Activated CD4-positive, CD25-positive, alpha-beta regulatory T cell treated with anti-CD3 and anti-CD28 coated beads, Interleukin-2, amount 50 U/mL, for 16 hours (primary cell): ENCODE measurements around the gene FOXL1.

Experiments used
- DNase-seq: peaks from one replicate; pipeline ENCODE4 v3.0.0-alpha.2; 2020; ENCODE audit warnings: low read depth, low spot score

The FOXL1 gene

DNA sequence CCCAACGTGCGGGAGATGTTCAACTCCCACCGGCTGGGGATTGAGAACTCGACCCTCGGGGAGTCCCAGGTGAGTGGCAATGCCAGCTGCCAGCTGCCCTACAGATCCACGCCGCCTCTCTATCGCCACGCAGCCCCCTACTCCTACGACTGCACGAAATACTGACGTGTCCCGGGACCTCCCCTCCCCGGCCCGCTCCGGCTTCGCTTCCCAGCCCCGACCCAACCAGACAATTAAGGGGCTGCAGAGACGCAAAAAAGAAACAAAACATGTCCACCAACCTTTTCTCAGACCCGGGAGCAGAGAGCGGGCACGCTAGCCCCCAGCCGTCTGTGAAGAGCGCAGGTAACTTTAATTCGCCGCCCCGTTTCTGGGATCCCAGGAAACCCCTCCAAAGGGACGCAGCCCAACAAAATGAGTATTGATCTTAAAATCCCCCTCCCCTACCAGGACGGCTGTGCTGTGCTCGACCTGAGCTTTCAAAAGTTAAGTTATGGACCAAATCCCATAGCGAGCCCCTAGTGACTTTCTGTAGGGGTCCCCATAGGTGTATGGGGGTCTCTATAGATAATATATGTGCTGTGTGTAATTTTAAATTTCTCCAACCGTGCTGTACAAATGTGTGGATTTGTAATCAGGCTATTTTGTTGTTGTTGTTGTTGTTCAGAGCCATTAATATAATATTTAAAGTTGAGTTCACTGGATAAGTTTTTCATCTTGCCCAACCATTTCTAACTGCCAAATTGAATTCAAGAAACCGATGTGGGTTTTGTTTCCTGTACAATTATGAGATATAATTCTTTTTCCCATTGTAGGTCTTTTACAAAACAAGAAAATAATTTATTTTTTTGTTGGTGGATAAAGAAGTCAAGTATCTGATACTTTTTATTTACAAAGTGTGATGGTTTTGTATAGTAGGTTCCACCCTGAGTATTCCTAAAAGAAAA is 9.4 kb upstream of the FOXL1 start:
- no peak for DNase-seq

DNA sequence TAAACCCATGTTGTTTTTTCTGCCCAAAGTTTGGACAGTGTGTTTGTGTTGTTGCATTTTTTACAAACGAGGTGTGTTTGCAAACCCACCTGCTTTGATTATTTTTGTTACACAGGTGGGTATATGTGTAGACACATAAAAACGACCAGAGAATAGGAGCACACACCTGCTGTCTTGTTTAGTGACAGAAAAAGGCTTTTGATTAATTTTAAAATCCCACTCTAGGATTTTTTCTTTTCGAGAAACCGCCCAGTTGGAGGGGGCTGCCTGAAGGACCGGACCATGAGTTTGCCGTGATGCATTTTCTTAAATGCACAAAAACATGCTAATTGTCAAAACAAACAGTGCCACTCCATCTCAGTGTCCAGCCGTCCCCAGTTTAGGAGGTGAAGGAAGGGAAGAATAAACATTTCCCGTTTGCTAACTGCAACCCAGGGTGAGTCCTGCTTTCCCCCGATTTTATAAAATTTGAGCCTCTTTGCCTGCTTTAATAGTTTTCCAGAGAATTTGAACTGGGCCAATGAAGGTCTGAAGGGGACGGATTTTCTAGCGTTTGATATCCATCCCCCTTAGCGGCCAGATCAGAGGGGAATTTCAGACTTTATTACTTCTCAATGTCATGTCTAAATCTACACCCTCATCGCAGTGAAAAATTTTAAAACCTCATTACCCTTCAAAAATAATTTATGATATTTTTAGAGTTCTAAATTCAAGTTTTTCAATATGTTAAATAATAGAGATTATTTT is 8.5 kb upstream of the FOXL1 start:
- no peak for DNase-seq

DNA sequence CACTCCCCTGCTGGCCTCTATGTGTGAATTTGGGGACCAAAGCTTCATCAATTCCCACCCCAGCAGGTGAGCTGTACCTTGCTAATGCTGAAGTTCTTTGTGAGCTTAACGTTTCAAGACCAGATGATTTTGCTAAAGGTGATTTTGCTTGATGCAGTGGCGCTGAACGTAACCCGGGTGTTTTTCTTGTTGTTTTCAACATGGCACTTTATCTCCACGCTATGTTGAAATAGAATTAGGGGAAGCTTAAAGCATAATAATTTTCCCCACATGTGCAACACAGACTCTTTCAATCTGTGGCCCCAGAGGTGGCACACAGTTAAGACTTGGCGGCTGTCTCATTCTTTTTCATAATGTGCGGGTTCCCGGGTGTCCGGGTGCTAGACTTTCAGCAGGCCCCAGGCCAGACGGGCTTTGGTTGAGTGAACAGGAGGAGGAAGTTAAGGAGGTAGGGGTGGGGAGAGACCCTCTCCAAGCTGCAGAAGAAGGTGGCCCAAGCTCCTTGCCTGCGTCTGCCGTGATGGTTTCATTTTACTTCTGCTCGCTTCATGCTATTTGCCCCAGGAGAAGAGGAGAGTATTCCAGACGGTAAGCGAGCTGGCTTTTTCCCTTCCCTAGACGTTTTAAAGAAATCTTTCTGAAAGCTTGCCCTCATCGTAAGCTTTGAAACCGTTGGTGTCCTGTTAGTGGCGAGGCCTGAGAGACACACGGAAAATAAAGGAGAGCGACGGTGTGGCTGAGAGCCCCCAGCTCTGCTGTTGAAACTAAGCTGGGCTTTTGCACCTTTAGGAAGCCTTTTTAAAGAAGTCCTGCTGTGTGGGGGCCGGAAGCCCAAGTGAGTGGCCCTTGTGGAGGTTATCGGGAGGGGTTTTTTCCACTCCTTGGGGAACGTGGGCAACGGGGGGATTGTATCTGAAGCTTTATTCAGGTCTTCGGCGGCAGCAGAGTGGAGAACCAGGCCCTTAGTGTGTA is 7.5 kb upstream of the FOXL1 start:
- no peak for DNase-seq

DNA sequence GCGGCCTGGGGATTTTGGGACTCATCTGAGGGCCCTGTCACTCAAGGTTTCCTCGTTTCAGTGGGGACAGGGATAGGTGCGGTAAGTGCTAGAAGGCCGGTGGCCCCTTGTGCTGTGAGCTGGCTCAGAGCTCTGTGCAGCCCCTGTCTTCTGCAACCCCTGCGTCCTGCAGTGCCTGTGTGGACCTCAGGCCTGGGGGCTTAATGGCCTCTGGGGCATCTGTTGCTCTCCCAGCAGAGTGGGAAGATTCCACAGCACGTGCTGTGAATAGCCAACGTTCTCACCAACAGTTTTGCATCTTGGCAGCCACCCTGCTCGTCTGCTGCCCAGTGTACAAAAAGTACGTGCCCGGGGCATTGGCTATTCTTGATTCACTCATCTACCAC is 6.8 kb upstream of the FOXL1 start:
- no peak for DNase-seq

DNA sequence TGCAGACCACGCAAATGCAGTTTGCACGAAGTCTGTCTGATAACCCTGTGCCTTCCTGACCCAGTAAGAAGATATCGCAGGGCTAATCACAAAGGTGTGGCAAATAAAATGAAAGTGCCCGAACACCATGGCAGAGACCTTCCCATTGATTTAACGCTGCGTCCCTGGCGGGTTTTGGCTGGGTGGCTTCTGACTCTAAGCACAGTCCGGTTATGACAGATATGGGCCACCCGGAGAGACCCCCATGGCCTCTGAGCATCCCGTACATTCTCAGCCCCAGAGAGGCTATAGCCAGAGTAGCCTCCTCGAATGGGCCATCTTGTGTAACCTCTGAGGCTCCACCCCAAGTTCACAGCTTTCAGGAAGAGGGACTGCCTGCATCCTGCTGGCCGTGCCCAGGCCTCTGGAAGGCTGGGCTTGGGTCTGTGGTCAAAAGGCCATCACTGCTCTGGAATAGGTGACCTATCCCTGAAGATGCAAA is 6.3 kb upstream of the FOXL1 start:
- no peak for DNase-seq

DNA sequence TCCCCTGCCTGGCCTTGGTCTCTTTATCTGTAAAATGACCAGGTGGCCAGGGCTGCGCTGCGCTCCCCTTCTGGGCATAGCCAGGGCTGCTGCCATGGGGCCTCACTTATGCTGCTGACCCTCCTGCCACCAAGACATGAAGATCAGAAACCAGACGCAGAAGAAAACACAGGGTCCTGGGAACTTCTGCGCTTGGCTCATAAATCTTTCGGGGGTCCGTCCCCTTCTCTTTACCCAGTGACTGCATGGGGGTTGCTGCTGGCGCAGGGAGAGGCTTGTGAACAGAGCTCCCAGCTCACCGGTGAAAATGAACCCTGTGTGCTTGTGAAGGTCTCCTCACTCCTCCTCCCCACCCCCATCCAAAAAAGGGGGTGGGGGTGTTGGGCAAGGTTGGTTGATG is 5.7 kb upstream of the FOXL1 start:
- no peak for DNase-seq

DNA sequence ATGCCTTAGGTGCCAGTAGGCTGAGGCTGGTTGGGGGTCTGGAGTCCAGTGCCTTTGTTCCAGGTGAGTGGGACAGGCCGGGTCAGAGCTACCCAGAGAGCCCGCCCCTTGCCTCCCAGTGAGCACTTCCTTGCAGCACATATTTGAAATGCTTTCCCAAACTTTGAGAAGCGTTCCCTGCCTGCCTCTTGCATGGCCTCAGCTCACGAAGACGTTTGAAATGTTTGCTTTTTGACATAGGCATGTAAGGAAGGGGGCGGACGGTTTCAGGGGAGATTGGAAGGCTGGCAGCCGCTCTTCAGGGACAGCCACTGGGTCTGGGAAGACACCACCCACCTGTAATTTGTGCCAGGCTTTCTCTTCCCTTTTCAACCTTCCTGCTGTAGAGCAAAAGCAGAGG is 5.1 kb upstream of the FOXL1 start:
- DNase-seq, result no peak

DNA sequence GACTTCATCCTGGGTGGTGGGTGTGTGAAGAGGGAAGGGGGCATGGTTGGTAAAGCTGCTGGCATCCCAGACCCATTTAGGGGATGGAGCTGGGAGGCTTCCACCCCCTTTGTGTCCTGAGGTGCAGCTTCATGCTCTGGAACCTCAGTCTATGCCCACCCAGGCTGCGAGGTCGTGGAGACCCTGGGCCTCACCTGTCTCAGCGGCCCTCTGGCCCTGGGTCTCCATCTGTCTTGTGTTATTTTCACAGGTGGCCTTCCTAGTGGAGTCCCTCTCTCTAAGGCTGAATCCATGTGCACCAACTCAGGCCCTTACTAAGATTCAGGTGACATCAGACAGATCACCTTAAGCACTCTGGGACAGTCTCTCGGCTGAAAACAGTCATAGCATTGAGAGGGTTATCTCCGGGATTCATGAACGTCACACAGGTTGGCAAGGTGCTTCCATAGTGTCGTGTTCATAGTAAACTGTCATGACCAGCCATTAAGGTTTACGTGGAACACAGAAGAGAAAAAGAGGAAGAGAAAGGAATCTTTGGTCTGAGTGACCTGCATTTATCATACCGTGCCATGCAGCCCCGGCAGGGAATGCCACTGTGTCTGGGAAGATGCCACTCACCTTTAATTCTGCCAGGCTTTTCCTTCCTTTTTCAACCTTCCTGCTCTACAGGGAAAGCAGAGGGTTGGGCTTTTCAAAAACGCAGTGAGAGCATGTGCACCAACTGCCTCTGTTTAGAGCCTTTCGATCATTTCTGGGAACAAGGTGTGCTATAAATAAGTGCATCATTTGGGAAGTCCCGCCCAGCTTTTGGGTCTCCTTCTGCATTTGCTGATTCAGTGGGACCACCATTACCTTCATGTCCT is 4.5 kb upstream of the FOXL1 start:
- no peak for DNase-seq

DNA sequence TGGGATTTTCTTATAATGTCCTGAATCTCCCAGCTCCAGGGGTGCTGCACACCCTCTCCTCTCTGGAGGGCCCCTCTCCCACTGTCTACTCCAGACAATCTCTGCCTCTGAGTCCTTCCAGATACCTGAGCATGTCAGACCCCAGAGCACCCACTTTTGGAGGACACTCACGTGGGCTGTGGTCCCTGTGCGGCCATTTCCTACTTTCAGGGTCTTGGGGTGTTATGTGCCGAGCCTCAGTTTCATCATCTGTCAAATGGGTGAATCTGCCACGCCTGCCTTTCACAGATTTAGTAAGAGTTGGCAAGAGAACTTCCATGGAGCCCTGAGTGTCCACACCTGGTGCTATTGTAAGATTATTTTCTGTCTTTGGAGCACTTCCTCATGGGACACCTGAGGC is 3.7 kb upstream of the FOXL1 start:
- no peak for DNase-seq

DNA sequence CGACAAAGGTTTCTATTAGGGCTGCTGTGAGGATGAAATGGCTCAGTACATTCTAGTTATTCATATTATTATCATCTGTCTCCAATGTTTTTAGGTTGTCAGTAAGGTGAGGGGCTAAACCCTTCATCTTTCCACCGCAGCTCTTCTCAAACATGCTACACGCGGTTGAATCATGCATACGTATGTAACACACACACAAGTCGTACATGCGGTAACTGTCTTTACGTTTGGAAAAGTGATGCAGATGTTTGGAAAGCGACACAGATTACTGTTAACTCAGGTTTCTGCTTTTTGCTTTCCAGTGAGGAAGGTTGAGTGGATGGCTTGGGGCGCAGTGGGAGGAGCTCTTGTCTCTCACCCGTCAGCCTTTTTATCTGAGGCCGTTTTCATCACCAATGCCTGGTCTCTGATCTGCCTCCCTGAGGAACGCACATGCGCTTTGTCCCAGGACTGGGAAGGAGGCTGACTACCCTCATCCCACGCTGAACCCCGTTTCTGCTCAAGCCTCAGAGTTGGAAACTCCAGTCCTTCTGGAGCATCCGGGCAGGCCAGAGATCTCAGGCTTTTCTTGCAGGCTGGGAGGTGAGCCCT is 3.2 kb upstream of the FOXL1 start:
- no peak for DNase-seq

DNA sequence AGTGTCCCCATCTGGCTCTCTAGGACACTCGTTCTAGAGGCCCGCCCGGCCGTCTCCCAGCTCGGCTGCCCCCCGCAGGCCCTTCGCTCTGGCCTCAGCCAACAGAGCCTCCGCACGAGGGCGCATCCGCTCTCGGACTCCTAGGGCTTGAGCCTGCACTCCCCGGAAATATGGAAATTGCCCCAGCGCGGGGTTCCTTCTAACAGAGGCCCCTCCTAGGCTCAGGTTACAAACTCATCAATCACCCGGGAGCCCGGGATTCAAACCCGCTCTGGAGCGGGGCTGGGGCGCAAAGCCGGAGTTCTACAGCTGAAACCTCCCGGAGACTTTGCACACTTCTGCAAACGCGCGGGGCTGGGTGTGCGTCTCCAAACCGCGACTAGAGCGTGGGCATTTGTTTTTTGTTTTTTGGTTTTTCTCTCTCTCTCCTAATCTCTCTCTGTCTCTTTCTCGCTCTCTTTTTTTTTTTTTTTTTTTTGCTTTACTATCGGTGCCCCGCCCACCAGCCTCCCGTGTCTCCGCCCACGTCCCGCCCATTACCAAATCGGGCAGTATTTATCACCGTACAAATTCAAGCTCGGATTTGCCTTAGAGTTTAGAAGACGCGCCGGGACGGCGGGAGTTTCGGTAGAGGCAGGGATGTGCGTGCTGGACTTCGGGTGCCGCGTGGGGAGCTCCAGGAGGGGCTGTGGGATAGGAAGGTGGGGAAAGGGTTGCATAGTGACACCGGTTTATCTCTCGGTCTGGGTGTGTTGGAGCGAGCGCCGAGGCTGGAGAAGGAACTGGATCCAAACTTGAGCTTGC is 2.4 kb upstream of the FOXL1 start:
- no peak for DNase-seq

DNA sequence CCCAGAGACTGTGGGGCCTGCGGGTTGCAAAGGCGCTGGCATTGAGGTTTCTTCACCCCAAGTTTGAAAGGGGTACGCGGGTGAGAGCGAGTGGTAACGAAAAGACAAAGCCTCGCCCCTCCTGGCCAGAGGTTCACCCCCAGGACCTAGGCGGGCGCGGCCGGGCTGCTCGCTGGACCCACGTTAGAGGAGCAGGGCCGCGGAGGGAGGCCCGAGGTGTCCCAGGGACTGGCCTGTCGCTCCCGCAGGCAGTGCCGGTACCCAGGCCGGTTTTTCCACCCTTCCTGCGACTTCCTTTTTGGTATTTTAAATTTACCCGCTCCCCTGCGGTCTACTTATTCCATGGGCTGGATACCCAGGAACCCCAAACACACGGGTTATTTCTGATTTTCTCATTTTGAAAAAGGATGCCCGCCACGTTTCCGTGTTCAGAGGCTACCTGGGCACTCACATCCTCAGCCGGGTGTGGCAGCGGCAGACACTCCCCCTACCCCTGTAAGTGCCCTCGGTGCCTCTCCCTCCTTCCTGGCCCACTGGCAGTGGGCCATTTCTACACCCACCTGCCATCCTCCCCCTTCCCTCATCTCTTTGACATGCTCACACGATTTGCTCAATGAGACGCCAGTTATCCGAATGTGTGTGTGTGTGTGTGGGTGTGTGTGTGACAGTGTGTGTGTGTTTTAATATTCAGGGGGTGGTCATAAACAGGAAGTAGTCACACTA is 1.6 kb upstream of the FOXL1 start:
- DNase-seq, result no peak

DNA sequence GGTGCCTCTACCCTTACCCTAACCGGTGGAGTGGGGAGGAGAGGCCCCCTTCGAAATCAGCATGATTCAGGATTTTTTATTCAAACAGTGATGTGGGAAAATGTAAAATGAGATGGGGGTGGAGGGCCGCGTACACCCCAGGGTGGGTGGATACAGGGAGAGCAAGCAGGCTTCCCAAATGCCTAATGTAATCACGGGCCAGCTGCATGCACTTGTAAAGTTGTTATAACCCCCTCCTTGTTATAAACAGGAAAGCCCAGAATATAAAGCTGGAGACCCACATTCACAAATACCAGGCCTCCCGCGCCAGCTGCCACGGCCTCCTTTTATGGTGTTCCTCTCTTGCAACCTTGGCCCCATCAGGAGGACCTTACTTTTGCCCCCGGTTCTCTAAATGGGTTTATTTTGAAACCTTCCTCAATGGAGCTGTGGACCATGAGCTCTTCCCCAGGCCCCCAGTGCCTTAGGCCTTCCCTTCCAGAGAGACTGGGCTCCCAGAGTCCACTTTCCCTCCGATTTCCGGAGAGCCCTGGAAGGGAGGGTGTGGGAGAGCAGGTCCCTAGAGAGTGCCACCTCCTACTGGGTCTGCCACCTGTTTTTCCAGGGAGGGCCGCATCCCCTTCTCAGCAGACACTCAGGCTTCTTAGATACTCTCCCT is 906 bp upstream of the FOXL1 start:
- no peak for DNase-seq

DNA sequence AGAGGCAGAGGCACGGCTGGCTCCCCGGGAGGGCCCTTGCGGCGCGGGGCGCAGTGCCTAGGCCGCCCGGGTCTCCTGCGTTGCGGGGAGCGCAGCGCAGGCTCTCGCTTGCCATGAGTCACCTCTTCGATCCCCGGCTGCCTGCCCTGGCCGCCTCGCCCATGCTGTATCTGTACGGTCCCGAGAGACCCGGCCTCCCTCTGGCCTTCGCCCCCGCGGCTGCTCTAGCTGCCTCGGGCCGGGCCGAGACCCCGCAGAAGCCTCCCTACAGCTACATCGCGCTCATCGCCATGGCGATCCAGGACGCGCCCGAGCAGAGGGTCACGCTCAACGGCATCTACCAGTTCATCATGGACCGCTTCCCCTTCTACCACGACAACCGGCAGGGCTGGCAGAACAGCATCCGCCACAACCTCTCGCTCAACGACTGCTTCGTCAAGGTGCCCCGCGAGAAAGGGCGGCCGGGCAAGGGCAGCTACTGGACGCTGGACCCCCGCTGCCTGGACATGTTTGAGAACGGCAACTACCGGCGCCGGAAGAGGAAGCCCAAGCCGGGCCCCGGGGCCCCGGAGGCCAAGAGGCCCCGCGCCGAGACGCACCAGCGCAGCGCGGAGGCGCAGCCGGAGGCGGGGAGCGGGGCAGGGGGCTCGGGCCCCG is 390 bp downstream of the FOXL1 start:
- DNase-seq, result no peak

DNA sequence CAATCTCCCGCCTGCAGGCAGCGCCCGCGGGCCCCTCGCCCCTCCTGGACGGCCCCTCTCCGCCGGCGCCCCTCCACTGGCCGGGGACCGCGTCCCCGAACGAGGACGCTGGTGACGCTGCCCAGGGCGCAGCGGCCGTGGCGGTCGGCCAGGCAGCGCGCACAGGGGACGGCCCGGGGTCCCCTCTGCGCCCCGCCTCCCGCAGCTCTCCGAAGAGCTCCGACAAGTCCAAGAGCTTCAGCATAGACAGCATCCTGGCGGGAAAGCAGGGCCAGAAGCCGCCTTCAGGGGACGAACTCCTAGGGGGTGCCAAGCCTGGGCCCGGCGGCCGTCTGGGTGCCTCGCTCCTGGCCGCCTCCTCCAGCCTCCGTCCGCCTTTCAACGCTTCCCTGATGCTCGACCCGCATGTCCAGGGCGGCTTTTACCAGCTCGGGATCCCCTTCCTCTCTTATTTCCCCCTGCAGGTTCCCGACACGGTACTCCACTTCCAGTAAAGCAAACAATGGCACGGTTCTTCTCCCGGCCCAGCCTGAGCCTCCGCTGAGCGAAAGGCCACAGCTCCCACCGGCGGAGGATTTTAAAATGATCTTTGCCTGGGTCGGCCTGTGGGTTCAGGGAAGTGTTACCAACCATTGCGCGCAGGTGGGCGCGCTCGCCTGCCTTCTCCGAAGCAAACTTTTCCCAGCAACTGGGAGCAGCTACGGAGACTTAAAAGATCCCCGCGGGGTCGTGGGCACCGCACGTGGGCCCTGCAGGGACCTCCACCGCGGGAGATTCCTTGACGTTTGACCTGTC is 1.1 kb downstream of the FOXL1 start:
- DNase-seq, result no peak

DNA sequence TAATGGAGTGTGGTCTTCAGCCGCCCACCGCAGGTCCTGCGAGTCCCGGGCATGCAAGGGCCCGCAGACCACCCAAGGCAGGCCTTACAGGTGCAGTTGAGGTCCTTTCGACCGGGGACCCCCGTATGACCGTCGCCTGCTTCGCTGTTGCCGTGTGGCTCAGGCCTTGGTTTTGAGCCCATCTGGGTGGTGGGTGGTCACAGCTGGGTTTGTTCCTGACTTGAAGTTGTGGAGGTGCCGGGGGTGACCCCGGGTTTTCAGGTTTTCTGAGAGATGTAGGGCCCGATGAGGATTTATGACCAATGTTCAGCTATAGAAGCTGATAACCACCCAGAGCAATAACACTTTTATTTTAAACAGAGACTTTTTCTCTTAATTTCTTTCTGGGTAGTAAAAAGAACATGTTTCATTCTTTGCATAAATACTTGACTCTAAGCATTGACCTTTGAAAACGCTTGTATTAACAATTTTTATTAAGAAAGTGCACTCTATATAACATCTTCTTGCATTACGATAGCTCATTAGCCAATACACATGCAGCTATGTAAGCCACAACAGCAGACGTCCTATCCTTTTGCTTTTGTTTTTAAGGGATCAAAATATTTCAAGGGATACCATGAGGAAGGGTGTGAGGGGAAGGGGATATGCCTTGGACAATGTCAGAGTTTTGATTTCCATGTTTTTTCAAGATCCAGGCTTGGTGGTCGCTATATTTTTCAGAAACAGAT is 1.9 kb downstream of the FOXL1 start:
- no peak for DNase-seq
